Peyer's patch (tissue), 4 donors: Measurements from ENCODE around the gene CERS6. TPM values are rescaled to one million over a fixed set of nuclear protein-coding genes. Genes with fewer than 3 reads are reported as not detected.

Source experiments
- DNase-seq, 3 donors: peaks; one replicate each; pipeline ENCODE4 v3.0.0-alpha.2; 2017 to 2019
- H3K27ac ChIP-seq, 4 donors: fragments of 200-600 bp; sonication (generic); one replicate each; pipeline ENCODE4 v1.5.1; 2016 to 2019
- H3K27me3 ChIP-seq, 2 donors: fragments of 200-600 bp; sonication (generic); one replicate each; pipeline ENCODE4 v1.5.1; 2019
- H3K36me3 ChIP-seq, 3 donors: fragments of 200-600 bp; sonication (generic); one replicate each; pipeline ENCODE4 v1.5.1; 2016 to 2019
- H3K4me1 ChIP-seq, 4 donors: fragments of 200-600 bp; sonication (generic); one replicate each; pipeline ENCODE4 v1.5.1; 2016 to 2019
- H3K4me3 ChIP-seq, 4 donors: fragments of 200-600 bp; sonication (generic); 1 replicate in 3 of 4; 2 replicates in 1 of 4; pipeline ENCODE4 v1.5.1; 2016 to 2019; ENCODE audit warnings: mild to moderate bottlenecking in 1 of 4
- H3K9me3 ChIP-seq, 4 donors: fragments of 200-600 bp; sonication (generic); one replicate each; pipeline ENCODE4 v1.5.1; 2016 to 2019; ENCODE audit warnings: mild to moderate bottlenecking in 1 of 4
- POLR2A ChIP-seq, 2 donors: fragments of 450-650 bp; IDR thresholded peaks; one replicate each; pipeline ENCODE4 v1.5.1; 2017; ENCODE audit warnings: antibody characterized with exemption in 2 of 2, mild to moderate bottlenecking in 2 of 2, moderate library complexity in 2 of 2
- total RNA-seq, 4 donors: library from RNA; depleted of rRNA; stranded (reverse); fragments of >200 nt; gene quantifications; one replicate each; pipeline ENCODE4 v1.1.0, GENCODE V29; 2016
- TF ChIP-seq, protein P1 (sequence below), 6 experiments: fragments of 450-650 bp in 4 of 6; fragments of 200-600 bp in 2 of 6; sonication (generic) in 1 of 6; IDR thresholded peaks; one replicate each; pipeline ENCODE4 v1.5.1; 2017 to 2019; ENCODE audit warnings: antibody characterized with exemption in 6 of 6, mild to moderate bottlenecking in 3 of 6, moderate library complexity in 1 of 6

The CERS6 gene
- total RNA-seq, 4 donors from 2014 or later, result 28.1 to 110 (median 96.7) TPM

DNA sequence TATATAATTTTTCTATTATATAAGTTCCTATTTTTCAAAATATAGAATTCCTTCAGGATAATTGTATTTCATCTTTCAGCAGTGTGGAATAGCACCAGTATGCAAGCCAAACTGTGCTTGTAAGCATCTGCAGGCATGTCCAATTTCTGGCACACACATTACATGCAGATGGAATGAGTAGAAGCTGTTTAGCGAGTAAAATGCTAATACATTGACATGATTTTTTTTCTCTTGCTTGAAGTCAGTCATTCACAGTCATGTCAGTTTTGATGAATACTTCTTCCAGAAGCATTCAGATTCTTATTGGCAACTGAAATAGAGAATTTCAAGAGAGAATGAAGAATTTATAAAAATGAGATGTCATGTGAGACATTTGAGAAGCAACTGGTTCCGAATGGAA is 109.4 kb downstream of the CERS6 start:
- H3K36me3 ChIP-seq, result peaks cover 0 to 10% (median 0%) of the 10 kb centered on the region in 3 donors
- H3K4me3 ChIP-seq, result no peak overlapping the region
- H3K4me1 ChIP-seq, result no peaks in the 10 kb centered on the region
- H3K27ac ChIP-seq, result no peak overlapping the region
- no peak for TF ChIP-seq POLR2A (IDR thresholded peaks at IDR 0.05)
- no peaks in the 10 kb centered on the region for H3K27me3 ChIP-seq
- DNase-seq, result no peak
- no peaks in the 10 kb centered on the region for H3K9me3 ChIP-seq

DNA sequence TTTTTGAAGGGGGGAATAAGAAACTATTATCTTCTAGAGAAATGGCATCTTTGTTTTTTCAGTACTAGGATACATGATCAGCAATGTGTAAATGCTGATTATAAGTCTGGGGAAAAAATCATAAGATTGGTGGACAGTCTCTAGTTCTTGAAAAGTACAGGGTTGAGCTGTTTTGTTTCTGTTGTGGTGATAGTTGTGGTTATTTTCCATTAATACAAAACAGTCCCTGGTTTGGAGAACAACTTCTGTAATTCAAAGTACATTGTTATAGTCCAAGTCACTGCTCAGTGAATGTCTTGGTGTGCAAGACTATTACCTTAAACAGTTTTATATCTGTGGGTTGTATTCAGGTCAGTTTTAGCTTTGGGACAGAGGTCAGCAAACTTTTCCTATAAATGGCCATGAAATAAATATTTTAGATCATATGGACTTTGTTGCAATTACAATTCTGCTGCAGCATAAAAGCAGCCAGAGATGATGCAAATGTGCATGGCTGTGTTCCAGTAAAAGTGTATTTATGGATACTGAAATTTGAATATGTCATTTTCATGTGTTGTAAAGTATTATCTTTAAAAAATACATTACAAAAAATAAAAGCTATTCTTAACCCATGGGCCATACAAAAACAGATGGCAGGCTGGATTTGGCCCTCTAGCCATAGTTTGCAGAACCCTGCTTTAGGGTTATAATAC is 111.0 kb downstream of the CERS6 start:
- Histone ChIP-seq H3K4me3 (no peak overlapping the region), H3K4me1 (no peaks in the 10 kb centered on the region), H3K9me3 (no peaks in the 10 kb centered on the region), H3K27ac (no peak overlapping the region), H3K27me3 (no peaks in the 10 kb centered on the region), H3K36me3 (no peaks in the 10 kb centered on the region)
- no peak for TF ChIP-seq POLR2A (IDR thresholded peaks at IDR 0.05)
- TF ChIP-seq, protein P1, sequence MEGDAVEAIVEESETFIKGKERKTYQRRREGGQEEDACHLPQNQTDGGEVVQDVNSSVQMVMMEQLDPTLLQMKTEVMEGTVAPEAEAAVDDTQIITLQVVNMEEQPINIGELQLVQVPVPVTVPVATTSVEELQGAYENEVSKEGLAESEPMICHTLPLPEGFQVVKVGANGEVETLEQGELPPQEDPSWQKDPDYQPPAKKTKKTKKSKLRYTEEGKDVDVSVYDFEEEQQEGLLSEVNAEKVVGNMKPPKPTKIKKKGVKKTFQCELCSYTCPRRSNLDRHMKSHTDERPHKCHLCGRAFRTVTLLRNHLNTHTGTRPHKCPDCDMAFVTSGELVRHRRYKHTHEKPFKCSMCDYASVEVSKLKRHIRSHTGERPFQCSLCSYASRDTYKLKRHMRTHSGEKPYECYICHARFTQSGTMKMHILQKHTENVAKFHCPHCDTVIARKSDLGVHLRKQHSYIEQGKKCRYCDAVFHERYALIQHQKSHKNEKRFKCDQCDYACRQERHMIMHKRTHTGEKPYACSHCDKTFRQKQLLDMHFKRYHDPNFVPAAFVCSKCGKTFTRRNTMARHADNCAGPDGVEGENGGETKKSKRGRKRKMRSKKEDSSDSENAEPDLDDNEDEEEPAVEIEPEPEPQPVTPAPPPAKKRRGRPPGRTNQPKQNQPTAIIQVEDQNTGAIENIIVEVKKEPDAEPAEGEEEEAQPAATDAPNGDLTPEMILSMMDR (IDR thresholded peaks at IDR 0.05), result no peak
- DNase-seq, result no peak

DNA sequence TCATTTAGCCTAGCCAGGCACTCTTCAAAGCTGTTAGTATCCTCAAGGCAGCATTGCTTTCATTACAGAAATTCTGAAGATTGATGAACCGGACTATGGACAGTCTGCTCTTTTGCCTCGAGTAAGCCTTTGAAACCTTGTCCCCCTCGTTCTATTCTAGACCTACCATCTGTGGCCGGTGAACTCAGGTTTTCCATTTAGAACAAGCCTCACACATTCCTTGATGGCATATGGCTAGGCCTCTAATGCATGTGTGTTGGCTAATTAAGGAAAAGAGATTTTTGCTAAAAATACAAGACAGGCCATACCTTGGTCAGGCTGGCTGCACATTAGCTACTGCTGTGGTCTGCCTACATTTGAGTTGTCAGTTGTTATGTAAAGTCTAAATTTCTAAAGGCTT is 111.8 kb downstream of the CERS6 start:
- Histone ChIP-seq H3K36me3 (no peaks in the 10 kb centered on the region), H3K9me3 (no peaks in the 10 kb centered on the region), H3K27me3 (no peaks in the 10 kb centered on the region), H3K4me3 (no peak overlapping the region), H3K27ac (no peak overlapping the region), H3K4me1 (peaks cover 0 to under 1% (median 0%) of the 10 kb centered on the region in 4 donors)
- TF ChIP-seq POLR2A (IDR thresholded peaks at IDR 0.05), result no peak
- TF ChIP-seq, protein P1 (IDR thresholded peaks at IDR 0.05), result no peak
- no peak for DNase-seq

DNA sequence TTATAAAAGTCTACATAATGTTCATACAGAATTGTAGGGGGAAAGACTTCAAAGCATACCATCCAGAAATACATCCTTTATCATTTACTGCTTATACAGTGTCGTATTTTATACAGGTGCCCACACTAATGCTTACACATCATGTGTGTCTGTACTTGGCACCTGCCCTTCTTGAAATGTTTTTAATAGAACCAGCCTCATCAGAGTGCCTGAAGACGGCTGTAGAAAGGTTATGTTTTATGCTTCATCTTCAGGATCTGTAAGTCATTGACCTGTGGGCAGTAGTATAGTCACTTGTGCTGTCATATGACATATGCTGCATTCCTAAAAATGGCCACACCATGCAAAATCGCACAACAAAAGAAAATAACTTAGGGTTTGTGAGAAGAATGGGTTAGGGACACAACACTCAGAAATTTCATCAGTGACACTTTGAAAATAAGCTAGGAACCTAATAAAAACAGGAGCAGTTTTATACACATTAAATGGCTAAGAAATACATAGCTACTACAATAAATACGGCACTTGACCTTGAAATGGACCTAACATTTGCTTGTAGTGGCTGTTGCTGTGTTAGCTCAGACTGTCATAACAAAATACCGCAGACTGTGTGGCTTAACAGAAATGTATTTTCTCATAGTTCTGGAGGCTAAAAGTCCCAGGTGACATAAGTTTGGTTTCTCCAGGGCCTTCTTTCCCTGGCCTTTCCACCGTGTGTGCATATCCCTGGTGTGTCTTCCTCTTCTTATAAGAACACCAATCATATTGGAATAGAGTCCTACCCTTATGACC is 112.6 kb downstream of the CERS6 start:
- DNase-seq, result no peak
- H3K4me1 ChIP-seq, result peaks cover 0 to 5% (median 0%) of the 10 kb centered on the region in 4 donors
- H3K27ac ChIP-seq, result no peak overlapping the region
- H3K4me3 ChIP-seq, result no peak overlapping the region
- H3K36me3 ChIP-seq, result no peaks in the 10 kb centered on the region
- no peak for TF ChIP-seq POLR2A (IDR thresholded peaks at IDR 0.05)
- TF ChIP-seq, protein P1 (IDR thresholded peaks at IDR 0.05), result no peak
- H3K9me3 ChIP-seq, result no peaks in the 10 kb centered on the region
- H3K27me3 ChIP-seq, result no peaks in the 10 kb centered on the region

DNA sequence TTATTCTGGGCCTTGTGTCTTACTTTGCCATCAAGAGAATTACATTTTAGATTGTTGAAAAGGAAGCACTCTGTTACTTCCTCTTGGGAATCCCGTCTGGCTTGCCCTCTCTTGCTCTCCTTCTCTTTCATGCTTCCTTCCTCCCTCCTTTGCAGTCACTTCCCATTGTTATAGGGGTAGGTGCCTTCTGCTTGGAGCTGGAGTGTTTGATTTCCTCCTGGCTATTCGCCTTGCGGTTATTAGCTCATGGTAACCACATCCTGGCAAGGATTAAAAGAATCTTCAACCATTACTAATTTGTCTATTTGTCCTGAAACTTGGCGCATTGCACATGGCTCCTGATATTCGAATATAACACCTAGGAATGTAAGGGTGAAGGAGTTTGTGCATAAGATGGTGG is 115.0 kb downstream of the CERS6 start:
- H3K36me3 ChIP-seq, result no peaks in the 10 kb centered on the region
- no peaks in the 10 kb centered on the region for H3K27me3 ChIP-seq
- no peak for DNase-seq
- H3K27ac ChIP-seq, result no peak overlapping the region
- H3K4me1 ChIP-seq, result peaks cover 0 to 5% (median 0%) of the 10 kb centered on the region in 4 donors
- H3K9me3 ChIP-seq, result no peaks in the 10 kb centered on the region
- no peak for TF ChIP-seq POLR2A (IDR thresholded peaks at IDR 0.05)
- TF ChIP-seq, protein P1 (IDR thresholded peaks at IDR 0.05), result no peak
- no peak overlapping the region for H3K4me3 ChIP-seq
